BJ (cell line): ENCODE measurements around the gene AASDH. TPM values are rescaled to one million over a fixed set of nuclear protein-coding genes. Genes with fewer than 3 reads are reported as not detected.

ENCODE experiments used
- CTCF ChIA-PET: fragments of 350-600 bp; formaldehyde crosslinking; extraction: SDS; loops from one replicate; lab custom pipeline; 2021; ENCODE audit warnings: antibody characterized with exemption, inconsistent platforms; lab: Yijun Ruan, JAX
- POLR2A ChIA-PET: fragments of 300-600 bp; sonication (Branson Sonifier 250); formaldehyde crosslinking; extraction: SDS; loops from one replicate; lab custom pipeline; 2021; ENCODE audit warnings: antibody characterized with exemption; lab: Charles Lee
- DNase-seq: peaks from one replicate; pipeline ENCODE4 v3.0.0-alpha.2; 2011; ENCODE audit warnings: low read depth
- H3K27me3 ChIP-seq: 2 replicates; pipeline ENCODE4 v1.6.0; 2011; ENCODE audit warnings: low read length; ENCODE audit not compliant: control insufficient read depth, insufficient read depth
- H3K36me3 ChIP-seq: 2 replicates; pipeline ENCODE4 v1.5.1; 2011; ENCODE audit warnings: low read length; ENCODE audit not compliant: control insufficient read depth, insufficient read depth
- H3K4me3 ChIP-seq: 2 replicates; pipeline ENCODE4 v1.5.1; 2011; ENCODE audit warnings: low read depth, mild to moderate bottlenecking, control low read depth, low read length
- CTCF ChIP-seq: IDR thresholded peaks from 2 replicates; pipeline ENCODE4 v1.5.1; 2011; ENCODE audit warnings: low read depth, mild to moderate bottlenecking, control low read depth, inconsistent platforms, low read length, moderate library complexity; ENCODE audit not compliant: insufficient read depth
- polyA plus RNA-seq: library from polyadenylated mRNA; depleted of rRNA; stranded (reverse); fragments of >200 nt; gene quantifications from 2 replicates; pipeline ENCODE4 v1.2.3, GENCODE V29; 2011

Gene AASDH
- polyA plus RNA-seq, 1 experiment, result 3.4 TPM

DNA sequence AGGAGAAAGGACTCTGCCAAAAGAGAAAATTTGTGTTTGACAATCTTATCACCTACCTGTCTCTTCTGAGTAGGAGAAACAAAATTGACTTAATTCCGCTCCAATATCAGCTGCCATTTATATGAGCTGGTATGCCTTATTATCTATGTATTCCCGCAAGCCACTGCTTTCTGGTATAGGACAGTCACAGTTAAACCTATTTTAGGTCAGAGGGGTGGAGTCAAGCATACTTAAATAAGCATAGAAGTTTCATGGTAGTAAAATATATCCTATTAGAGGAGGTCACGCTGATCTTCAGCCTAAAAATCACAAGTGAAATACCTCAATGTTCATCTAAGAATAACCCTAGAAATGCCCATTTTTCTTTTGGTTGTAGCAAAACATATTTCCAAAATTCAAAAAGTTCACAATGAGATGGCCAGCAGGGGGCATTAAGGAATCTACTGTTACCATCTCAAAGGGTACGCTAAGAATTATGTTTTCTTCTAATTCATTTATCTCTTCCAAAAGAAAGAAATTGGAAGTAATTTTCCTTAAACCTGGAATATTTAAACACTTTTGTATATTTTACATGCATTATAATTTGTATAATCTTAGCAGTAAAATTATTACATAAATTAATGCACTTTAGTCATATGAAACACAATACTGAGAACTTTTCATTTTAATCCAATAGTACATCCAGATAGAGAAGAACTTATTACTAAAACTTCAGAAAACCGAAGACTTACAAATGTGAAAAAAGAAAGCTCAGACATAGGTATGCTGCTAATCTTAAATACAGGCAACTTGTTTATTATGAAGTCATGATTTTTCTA lies 37.6 kb upstream of the AASDH start:
- DNase-seq, result no peak
- no peaks in the 10 kb centered on the region for H3K36me3 ChIP-seq
- no peak overlapping the region for H3K4me3 ChIP-seq
- CTCF ChIA-PET, result interaction anchor here (0.6 to 4.2 kb wide), 16 partner anchors 10 to 414 kb away, joined by 3 to 31 read pairs (median 5); partner anchors contain the start of genes PAICS and PPAT
- H3K27me3 ChIP-seq, result no peaks in the 10 kb centered on the region
- TF ChIP-seq CTCF, result peak; percentile 66
- POLR2A ChIA-PET, result no interaction called here

DNA sequence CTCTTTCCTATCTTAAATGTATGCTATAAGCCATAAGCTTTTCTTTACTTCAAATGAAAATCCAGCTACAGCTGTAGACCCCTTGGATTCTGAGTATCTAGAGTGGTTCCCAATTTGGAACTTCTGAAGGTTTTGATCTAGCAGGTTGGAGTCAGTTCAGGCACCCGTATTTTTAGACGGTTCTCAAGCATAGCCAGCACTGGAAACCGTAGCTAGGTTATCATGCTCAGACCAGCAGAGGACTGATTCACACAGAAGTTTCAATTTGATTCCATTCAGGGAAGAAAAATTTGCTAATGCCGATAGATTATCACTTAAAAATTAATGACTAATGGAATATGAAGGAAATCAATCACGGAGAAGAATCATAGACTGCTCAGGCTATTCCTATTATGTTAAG lies 36.9 kb upstream of the AASDH start:
- Histone ChIP-seq H3K27me3 (no peaks in the 10 kb centered on the region), H3K36me3 (no peaks in the 10 kb centered on the region), H3K4me3 (no peak overlapping the region)
- ChIA-PET CTCF (interaction anchor here (0.6 to 4.2 kb wide), 11 partner anchors 11 to 415 kb away, joined by 3 to 31 read pairs (median 3); partner anchors contain the start of genes PAICS and PPAT), POLR2A (no interaction called here)
- no peak for DNase-seq
- no peak for TF ChIP-seq CTCF

GRCh38 chr4:56417396-56417795 lies 30.1 kb upstream of the AASDH start:
- no peaks in the 10 kb centered on the region for H3K27me3 ChIP-seq
- TF ChIP-seq CTCF, result no peak
- no peak overlapping the region for H3K4me3 ChIP-seq
- CTCF ChIA-PET, result no interaction called here
- DNase-seq, result no peak
- POLR2A ChIA-PET, result no interaction called here
- H3K36me3 ChIP-seq, result no peaks in the 10 kb centered on the region

GRCh38 chr4:56416349-56416748 lies 29.1 kb upstream of the AASDH start:
- H3K4me3 ChIP-seq, result no peak overlapping the region
- H3K36me3 ChIP-seq, result no peaks in the 10 kb centered on the region
- TF ChIP-seq CTCF, result no peak
- POLR2A ChIA-PET, result no interaction called here
- DNase-seq, result no peak
- CTCF ChIA-PET, result interaction anchor here (0.6 to 1.2 kb wide), 2 partner anchors 12 to 420 kb away, joined by 3 to 4 read pairs; no protein-coding TSS in a partner anchor
- H3K27me3 ChIP-seq, result no peaks in the 10 kb centered on the region

DNA sequence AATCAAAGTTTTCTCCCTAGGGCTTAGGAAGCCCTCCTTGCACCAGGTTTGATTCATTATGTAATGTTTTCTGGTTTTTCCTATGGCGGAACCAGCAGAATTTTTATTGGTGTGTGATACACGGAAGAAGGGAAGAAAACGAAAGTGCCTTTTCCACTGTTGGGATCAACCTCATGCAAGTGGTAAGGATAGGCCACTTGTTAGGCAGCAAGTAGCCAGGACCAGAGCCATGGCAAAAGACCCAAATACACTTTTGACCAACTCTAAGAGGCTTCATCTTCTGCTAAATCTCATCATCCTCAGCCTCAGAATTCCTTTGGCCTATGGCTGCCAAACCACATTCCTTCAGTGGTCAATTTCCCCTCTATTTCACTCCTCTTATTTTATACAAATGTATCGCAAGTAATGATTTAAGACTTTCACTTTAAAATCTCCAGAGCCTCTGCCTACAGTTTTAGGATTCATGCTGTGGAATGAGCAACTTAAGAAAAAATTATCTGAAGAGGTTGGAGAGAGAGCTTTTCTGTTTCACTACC lies 26.9 kb upstream of the AASDH start:
- ChIA-PET CTCF (no interaction called here), POLR2A (interaction anchor here (0.6 kb wide), 1 partner anchor 22 kb away, joined by 3 read pairs; the partner anchor contains the start of gene PAICS)
- Histone ChIP-seq H3K27me3 (no peaks in the 10 kb centered on the region), H3K4me3 (no peak overlapping the region), H3K36me3 (no peaks in the 10 kb centered on the region)
- no peak for DNase-seq
- TF ChIP-seq CTCF, result no peak
